H1 (cell line): ENCODE results near the gene SOX8. TPM values are rescaled to one million over a fixed set of nuclear protein-coding genes. Genes with fewer than 3 reads are reported as not detected.

Experiments
- TAF1 ChIP-seq: IDR thresholded peaks from 2 replicates; pipeline ENCODE4 v1.6.1; 2011; ENCODE audit warnings: mild to moderate bottlenecking, low read depth, low read length
- polyA plus RNA-seq, 7 experiments: library from polyadenylated mRNA; depleted of rRNA in 3 of 7; stranded (reverse) in 5 of 7; unstranded in 2 of 7; fragments of >200 nt in 5 of 7; fragments of 200-250 nt in 2 of 7; gene quantifications; 1 replicate in 5 of 7; 2 replicates in 1 of 7; 4 replicates in 1 of 7; pipeline versions ENCODE4 v1.2.1 to v1.2.3, GENCODE V29; 2011 to 2013; ENCODE audit warnings: missing spikeins in 2 of 7, mixed read lengths in 2 of 7
- total RNA-seq: library from RNA; stranded (reverse); fragmentation: NEBNext Ultra II Directional; extraction: Animal tissue kit (Norgen Biotek cat#: 25700); gene quantifications from 2 replicates; pipeline ENCODE4 v1.2.1, GENCODE V29; 2021
- TF ChIP-seq, protein P1 (sequence below): IDR thresholded peaks from 2 replicates; pipeline ENCODE4 v1.6.1; 2012; ENCODE audit warnings: low read length, inconsistent platforms

The SOX8 gene
- total and polyA plus RNA-seq, 2 of the 8 experiments (the other 6 are each of a cell fraction or from before 2014, with no cell fraction given): 2.2 to 5.7 TPM

GRCh38 chr16:996681-997080, 15.1 kb downstream of the SOX8 start (continued):
- TF ChIP-seq, protein P1, sequence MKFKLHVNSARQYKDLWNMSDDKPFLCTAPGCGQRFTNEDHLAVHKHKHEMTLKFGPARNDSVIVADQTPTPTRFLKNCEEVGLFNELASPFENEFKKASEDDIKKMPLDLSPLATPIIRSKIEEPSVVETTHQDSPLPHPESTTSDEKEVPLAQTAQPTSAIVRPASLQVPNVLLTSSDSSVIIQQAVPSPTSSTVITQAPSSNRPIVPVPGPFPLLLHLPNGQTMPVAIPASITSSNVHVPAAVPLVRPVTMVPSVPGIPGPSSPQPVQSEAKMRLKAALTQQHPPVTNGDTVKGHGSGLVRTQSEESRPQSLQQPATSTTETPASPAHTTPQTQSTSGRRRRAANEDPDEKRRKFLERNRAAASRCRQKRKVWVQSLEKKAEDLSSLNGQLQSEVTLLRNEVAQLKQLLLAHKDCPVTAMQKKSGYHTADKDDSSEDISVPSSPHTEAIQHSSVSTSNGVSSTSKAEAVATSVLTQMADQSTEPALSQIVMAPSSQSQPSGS: no peak
- TF ChIP-seq TAF1: no peak
